T-helper 1 cell (primary cell): ENCODE data around the gene CYP2A6.
"Not testable (repeated sequence)": the region's sequence is repeated elsewhere in the genome, so short reads cannot be mapped to it uniquely, and the experiment has no call there.

Source experiments
- DNase-seq, 5 donors: peaks; one replicate each; pipeline ENCODE4 v3.0.0-alpha.2; 2012 to 2020

The CYP2A6 gene

DNA sequence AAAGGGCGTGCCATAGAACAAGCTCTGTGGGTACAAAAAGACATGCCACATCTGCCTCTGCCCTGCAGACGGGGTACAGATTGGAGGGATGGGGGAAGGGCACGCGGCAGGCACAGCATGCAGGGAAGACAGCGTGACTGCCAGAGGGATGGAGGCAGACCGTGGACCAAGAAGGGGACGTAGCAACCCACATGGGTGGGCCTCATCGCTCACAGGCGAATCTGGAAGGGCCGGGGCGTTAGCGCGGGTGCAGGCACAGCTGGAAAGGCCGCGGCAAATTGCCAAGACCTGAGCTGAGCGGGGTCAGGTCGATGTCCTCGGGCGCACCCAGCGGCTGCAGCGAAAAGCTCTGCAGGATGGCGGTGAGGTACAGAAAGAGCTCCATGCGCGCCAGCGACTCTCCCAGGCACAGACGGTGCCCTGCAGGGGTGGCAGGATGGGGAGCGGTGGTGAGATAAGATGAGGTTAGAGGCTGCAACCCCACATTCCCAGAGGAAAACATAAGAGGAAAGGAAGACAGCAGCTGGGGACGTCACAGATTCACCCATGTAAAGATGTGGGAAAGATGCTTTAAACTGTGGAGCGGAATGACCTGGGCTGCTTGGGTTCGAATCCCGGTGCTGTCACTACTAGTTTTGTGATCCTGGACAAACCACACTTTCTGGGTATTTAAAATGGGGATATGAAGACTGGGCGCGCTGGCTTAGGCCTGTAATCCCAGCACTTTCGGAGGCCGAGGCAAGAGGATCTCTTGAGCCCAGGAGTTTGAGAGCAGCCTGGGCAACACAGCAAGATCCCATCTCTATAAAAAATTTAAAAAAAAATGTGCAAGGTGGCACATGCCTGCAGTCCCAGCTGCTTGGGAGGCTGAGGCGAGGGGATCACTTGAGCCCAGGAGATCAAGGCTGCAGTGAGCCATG, 31.5 kb downstream of the CYP2A6 start:
- DNase-seq: peak; percentile 51 to 69 (median 64)

DNA sequence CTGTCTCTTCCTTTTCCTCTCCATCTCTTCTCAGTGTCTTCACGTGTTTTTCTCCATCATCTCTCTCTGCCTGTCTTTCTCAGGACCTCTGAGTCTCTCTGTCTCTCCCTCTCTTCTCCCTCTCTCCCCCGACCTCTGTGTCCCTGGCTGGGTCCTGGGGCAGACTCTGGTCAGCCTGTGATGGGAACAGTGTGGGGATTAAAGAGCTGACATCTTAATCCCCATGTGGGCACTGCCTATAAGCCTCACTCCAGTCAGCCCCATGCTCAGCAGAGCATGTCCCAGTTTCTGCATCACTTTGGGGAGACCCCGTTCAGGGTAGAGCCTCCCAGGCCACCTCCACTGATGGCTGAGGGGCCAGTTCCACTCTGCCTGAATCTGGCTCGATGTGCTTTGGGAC, 35.0 kb downstream of the CYP2A6 start:
- no peak for DNase-seq

DNA sequence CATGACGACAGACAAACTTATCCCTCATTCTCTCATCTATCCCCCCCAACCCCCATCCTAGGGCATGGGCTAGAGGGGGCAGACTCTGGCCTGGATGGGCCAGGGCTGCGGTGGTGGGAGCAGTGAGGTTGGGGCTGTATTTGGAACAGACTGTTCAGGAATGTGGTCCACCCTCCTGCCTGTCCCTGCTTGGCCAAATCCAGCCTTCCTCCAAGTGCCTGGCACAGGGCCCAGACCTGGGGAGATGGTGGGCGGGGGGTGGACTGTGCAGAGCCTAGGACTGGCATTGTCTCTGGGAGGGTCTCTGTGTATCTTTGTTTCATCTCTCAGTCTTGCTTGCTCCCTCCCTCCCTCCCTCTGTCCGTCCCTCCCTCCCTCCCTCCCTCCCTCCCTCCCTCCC, 37.1 kb downstream of the CYP2A6 start:
- no peak for DNase-seq

DNA sequence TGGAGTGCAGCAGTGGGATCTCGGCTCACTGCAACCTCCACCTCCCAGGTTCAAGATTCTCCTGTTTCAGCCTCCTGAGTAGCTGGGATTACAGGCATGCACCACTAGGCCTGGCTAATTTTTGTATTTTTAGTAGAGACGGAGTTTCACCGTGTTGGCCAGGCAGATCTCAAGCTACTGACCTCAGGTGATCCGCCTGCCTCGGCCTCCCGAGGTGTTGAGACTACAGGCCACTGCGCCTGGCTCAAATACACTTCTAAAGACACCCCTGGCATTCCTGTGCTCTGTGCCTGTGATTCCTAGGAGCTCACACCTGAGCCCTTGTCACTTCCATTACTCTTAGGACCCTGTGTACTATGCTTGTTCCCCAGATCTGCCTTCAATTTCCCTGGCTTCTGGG, 37.7 kb downstream of the CYP2A6 start:
- DNase-seq: not testable (repeated sequence)

DNA sequence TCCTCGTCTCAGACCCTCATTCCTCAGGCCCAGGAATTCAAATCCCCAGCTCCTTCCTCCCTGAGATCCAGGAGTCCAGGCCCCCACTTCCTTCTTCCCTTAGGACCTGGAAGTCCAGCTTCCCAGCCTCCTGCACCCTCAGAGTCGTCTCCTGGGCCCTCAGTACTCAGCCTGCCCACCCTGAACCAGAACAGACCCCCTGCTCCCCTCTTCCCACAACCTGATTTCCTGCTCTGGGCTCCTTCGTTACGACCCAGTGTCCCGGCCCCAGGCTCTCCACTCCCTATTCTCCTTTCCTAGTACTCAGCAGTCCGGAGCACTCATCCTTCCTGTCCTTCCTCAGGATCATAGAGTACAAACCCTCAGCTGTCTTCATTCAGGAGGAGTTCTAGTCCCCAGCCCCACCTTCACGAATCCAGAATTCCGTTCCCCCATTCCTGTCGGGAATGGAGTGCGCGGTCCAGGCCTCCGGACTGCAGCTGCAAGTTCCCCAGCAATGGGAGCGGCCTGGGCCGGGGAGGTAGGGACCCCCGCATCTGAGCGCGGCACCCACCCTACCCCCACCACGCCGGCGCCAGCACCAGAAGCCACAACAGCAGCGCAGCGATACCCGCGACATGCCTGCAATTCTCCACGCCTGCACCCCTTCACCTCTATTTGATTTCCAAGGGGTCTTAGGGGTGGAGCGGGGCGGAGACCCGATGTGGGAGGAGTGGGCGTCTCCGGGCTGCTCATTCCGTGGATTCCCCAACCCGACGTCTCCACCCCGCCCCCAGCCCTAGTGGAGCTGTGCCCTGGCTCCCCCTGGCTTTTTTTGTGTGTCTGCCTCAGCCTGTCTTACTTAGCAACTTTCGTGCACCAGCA, 38.5 kb downstream of the CYP2A6 start:
- no peak for DNase-seq

DNA sequence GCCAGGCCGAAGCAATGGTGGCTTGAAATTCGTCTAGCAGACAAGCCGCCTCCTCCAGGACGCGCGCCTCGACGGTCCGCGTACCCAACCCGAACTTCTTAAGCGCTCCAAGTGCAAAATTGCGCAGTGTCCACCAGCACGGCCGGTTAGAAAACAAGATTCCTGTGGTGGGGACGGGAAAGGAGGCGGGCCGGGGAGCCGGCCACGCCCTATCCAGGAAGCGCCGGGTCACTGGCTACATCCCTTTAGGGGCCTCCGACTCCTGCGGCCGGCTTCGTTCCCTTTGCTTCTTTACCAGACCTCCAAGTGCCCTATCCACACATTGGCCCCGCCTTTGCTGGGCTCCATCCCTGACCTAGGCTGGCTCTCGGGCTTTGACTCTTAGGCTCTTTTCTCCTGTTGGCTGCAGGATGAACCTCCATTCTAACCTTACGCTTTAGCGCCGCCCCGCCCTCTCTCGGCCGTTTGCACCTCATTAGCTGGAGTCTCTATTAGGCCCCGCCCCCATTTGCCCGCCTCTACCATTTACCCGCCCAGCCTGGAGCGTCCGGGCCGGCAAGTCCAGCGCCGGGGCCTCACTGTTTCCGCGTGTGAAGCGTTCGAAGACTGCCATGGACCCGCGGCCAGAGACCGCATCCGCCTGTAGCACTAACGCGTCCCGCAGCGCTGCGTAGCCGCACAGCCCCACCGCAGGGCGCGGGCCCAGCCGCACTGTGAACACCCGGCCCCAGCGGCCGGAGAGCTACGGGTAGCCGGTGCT, 39.4 kb downstream of the CYP2A6 start:
- peak in 3 of 5 donors; percentile 41 to 50 (median 44) for DNase-seq

DNA sequence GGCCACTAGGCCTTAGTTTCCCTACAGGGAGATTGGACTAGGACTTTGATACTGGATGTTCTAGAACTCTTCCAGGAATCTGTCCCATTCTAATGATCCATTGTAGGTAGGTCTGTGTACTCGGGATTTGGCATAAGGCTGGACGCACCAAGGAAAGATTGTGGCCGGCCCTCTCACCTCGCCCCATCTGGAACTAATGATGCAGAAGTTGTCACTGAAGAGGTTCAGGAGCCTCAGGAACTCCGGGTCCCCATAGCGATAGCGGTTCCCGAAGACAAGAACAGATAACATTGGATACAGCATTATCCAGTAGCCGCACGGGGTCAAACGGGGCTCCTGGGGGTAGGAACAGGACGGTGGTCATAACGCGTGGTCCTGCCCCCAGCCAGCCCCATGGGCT, 40.1 kb downstream of the CYP2A6 start:
- DNase-seq: no peak

DNA sequence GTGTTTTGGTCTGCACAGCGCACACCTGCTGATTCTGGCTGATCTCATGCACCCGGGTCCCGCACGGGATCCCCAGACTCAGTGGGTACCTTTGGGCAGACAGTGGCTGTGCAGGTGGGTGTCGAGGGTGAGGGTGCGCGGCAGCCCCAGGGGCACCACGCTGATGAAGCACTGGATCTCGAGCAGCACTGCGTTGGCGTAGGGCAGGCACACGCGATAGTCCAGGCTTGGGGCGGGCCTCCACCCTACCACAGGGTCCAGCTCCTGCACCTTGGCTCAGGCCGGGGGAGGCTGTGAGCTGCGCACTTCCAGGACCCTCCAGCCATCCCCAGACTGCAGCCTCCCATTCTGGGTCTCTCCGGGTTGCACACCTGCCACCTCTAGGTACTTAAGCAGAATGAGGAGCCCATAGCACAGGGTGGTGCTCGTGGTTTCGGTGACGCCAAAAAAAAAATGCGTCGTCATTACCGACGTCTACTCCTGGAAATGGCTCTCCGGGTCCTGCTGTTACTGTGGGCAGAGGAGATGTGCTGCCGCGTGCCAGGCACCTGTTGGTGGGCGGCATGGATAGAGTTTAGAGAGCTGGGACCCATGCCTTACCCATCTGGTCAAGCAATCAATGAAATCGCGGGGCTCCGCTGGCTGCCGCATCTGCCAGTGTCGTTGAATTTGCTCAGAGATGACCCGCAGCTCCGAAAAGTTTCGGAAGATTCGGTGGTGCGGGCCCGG, 40.7 kb downstream of the CYP2A6 start:
- no peak for DNase-seq

DNA sequence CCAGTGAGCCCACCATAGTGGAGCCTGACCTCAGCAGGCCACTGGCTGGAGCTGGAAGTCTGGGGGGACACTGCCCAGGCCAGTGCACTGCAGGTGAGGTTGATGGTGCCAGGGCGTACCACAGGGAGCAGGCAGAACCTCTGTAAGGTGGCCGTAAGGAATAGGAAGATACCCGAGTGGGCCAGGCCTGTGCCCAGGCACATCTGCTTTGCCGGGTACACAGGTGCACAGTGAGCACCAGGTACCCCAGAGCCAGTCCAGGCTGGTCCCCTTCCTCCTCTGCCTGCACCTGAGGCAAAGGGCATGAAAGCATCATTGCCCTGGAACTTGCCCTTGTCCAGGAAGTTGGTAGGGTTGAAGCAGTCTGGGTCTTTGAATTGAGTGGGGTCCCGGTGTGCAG, 41.8 kb downstream of the CYP2A6 start:
- DNase-seq: no peak

DNA sequence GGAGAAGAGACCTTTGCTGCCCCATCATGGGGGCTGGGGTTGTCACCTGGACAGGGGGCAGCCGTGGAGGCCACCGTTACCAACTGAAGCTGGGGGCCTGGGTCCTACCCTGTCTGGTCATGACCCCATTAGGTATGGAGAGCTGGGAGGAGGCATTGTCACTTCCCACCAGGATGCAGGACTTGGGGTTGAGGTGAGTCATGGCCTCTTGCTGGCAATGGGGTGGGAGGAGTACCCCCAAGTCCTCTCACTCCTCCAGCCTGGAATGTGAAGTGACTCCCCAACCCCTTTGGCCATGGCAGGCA, 42.3 kb downstream of the CYP2A6 start:
- DNase-seq: no peak

DNA sequence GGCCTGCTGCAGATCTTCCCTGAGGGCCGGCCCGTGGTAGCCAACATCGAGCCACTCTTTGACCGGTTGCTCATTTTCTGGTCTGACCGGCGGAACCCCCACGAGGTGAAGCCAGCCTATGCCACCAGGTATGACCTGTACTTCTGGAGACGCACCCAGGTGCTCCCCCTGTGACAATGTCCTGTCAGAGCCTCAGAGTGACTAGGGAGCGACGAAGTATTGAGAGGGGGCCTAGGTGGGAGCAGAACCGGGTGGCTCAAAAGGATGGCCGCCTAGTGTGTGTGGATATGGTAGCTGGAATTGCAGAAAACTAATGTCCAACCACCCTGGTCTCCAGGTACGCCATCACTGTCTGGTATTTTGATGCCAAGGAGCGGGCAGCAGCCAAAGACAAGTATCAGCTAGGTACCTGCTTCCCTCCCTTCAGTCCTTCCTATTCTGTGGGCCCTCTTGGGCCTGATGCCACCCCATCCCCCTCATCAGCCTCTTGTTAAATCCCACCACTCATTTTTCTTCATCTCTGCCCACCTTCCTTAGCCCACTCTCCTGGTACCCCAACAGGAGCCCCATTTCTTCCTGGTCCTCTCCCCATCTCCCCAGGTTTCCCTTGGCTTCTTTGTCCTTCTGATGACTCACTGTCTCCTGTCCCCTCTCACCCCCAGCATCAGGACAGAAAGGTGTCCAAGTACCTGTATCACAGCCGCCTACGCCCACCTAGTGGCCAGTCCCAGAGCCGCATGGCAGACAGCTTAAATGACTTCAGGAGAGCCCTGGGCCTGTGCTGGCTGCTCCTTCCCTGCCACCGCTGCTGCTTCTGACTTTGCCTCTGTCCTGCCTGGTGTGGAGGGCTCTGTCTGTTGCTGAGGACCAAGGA, 42.9 kb downstream of the CYP2A6 start:
- no peak for DNase-seq

DNA sequence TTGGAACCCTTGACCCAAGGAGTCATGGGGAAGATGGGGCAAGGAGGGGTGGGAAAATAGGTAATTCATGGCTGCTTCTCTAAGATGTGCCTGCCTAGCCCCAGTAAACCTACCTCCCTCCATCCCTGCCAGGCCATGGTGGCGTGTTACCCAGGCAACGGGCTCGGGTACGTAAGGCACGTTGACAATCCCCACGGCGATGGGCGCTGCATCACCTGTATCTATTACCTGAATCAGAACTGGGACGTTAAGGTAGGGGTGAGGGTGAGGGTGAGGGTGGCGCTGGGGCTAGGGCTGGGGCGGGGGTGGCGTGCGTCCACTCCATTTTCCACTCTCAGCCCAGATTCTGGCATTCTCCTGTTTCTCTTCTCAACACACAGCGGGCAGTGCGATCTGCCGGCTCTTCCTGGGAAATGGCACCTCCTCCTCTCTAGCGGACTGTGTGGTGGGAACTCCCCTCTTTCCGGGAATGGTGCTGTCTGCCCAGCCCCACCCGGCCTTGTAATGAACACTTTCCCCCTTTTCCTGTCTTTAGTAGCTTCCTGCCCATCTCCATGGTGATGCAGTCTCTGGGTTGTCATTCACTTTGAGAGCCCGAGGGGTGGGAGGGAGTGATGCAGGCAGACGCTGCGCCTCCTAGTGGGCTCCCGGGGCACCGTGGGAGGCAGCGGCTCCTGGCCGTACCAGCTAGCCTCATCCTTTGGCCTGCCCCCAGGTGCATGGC, 43.7 kb downstream of the CYP2A6 start:
- DNase-seq: peak; percentile 63 to 79 (median 74)

DNA sequence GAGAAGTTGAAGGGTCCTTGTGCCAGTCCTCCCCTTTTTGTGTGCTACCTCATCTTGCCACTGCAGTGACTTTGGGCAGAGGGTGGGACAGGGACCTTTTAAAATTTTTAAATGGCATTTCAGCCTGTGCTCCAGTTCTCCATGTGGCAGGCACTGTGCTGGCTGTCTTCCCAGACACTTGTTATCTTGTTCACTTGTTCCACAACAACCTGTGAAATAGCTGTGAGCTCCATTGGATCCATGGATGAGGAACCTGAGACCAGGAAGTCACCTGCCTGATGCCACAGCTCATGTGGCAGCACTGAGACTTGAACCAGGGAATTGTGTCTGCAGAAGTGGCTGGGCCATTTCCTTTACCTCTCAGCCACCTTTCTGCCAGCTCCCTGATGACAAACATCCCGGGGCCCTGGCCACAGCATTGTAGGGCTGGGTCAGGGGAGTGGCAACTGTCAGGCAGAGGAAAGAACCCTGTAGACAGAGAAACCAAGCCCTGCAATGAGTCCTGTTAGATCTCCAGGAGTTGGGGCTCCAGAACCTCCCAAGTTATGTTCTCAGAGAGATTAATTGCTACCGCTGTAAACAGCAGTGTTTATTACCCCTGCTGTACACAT, 44.9 kb downstream of the CYP2A6 start:
- peak in 2 of 5 donors; percentile 44 to 47 for DNase-seq

DNA sequence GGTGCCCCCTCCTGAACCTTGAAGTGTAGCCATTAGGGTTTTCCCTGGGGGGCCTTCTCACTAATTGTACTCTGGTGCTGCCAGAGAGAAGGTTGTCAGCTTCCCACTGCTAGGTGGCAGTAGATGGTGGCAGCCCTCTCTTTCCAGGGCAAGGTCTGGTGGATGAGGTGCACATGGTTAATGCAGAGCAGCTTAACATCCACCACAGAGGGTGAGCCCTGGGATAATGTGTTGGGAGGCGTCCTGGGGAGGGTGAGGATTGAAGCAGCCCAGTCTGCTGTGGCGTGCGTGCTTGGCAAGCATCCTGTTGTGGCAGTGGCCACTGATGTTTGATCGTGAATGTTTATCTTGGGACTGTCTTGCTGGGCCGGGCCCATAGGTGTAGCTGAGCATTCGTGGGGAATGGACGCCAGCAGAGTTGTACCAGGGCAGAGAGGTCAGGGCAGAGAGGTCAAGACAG, 45.4 kb downstream of the CYP2A6 start:
- no peak for DNase-seq

DNA sequence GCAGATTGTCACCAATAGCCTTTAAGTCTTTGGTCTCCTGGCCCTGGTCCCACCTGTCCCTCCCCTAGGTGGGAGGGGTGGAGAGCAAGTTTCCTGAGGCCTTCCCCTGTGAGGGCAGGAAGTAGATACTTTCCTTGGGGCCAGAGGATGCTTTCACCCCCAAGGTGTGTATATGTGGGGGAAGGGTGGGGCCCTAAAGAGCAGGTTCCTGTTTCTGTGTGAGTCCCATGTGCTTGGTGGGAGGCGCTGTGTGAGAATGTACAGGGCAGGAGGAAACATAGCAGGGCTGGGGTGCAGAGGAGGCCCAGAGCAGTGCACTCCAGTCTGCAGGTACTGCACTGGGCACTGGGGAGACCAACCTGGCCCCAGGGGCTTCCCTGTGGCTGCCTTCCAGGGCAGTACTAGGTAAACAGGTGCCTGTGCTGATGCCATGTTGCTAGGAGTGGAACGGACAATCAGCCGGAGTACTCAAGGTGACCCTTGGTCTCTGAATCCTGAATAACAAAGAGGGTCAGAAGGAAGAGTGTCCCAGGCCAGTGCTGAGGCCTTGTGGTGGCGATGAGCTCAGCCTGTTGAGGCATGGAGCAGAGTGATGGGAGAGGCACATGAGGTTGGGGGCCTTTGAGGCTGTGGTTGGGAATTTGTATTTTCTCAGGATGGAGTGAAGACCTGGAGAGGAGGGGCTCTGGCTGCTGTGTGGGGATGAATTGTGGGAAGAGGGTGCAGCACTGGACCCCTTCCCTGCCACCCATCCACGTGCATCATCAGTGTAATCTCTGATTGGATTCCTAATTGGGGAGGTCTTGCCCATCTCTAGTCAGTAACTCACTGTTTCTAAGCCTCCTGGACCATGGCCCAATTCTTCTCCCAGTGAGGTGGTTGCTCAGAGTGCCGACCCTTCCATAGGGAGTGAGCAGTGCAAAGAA, 46.1 kb downstream of the CYP2A6 start:
- DNase-seq: peak; percentile 52 to 75 (median 63)

DNA sequence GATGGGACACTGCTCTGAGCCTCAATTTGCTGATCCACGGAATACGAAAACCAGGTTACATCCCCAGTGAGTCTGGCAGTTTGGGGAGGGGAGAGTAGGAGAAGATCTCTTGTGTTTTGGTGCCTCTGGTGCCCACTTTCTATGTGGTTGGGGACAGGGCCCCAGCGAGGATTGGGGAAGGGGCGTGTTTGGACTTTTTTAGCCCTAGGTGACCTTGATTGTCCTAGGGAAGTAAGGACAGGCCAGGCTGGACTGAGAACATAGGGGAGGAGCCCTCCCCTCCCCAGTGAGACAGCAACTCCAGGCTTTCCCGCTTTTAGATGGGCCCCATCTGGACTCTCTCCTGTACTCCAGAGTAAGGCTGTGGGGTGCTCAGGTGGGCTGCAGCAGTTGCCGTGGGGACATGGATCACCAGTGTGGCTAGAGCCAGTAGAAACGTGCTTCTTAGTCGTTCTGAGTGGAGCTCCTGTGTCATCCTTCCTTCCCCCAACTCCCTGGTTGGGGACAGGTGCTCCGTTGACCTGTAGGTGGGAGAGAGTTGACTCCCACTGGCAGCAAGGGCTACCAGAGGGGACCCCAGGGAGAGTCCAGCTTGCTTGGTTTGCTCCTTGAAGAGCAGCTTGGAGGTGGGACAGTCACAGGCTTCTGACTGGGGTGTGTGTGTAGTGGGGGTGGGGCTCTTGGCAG, 46.9 kb downstream of the CYP2A6 start:
- DNase-seq: no peak

DNA sequence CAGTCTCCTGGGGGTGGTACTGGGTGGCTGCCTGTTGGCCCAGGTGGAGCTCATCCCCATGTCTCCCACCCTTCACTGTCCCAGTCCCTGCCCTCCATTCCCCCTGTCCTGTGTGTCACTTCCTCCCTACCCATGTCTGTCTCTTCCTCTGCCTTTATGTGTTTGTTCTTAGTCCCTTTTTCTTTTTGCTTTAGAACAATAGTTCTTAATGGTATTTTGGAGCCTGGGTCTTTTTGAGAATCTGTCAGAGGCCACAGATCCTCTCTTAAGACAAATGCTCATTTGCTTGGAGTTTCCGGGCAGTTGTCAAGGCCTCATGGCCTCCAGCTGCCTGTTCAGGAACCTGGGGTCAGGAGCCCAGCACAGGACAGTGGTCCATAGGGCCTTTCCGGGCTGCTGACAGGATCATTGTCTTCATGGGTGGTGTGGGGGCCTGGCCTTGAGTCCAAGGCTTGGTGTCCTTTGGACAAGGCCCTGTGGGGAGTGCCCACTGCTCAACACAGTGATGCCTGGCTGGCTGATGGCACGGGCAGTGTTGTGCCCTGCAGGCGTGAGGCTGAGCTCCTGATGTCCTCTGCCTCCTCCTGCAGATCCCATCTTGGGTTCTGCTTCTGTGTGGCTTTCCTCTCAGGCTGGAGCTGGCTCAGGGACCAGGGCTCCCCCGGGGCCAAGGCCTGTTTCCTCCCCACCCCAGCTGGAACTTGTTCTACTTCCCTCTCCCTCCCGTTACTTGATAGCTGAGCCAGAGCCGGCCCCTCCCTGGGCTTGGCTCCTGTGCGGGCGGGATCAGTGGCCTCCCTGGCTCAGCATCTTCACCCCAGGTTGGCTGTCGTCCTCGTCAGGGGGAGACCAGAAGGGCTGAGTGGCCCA, 47.7 kb downstream of the CYP2A6 start:
- DNase-seq: no peak
